CD4-positive, alpha-beta memory T cell (primary cell): Measurements from ENCODE around the gene MAPRE2. TPM values are rescaled to one million over a fixed set of nuclear protein-coding genes. Genes with fewer than 3 reads are reported as not detected.

ENCODE experiments used
- CTCF ChIA-PET: fragments of 350-600 bp; sonication (Branson Sonifier 250); formaldehyde crosslinking; loops from one replicate; lab custom pipeline; 2021; ENCODE audit warnings: inconsistent platforms; ENCODE audit not compliant: partially characterized antibody; lab: Charles Lee
- POLR2A ChIA-PET: fragments of 350-600 bp; sonication (Branson Sonifier 250); formaldehyde crosslinking; loops from one replicate; lab custom pipeline; 2021; ENCODE audit not compliant: partially characterized antibody; lab: Charles Lee
- DNase-seq, 5 donors: peaks; one replicate each; pipeline versions ENCODE4 v3.0.0 to v3.0.0-alpha.2; 2020 to 2022; ENCODE audit warnings: mixed read lengths in 1 of 5
- H3K27ac ChIP-seq: one replicate; pipeline ENCODE4 v1.7.0; 2013; ENCODE audit warnings: low read depth, low read length
- H3K27me3 ChIP-seq: 2 replicates; pipeline ENCODE4 v1.7.0; 2013; ENCODE audit warnings: mild to moderate bottlenecking, low read length, moderate library complexity; ENCODE audit not compliant: insufficient read depth
- H3K36me3 ChIP-seq: 2 replicates; pipeline ENCODE4 v1.7.0; 2013; ENCODE audit warnings: mild to moderate bottlenecking, low read length, moderate library complexity; ENCODE audit not compliant: insufficient read depth
- H3K4me1 ChIP-seq: 2 replicates; pipeline ENCODE4 v1.7.0; 2013; ENCODE audit warnings: mild to moderate bottlenecking, low read length, moderate library complexity; ENCODE audit not compliant: insufficient read depth
- H3K4me3 ChIP-seq, 2 donors: one replicate each; pipeline ENCODE4 v1.7.0; 2013; ENCODE audit warnings: low read length in 2 of 2, mild to moderate bottlenecking in 1 of 2
- H3K9me3 ChIP-seq, 2 donors: one replicate each; pipeline ENCODE4 v1.7.0; 2013; ENCODE audit warnings: low read length in 2 of 2, control low read depth in 1 of 2; ENCODE audit not compliant: control insufficient read depth in 1 of 2
- H3K27ac Mint-ChIP-seq, 7 donors: one replicate each; pipeline ENCODE4 v1.8.0; 2020 to 2021; ENCODE audit warnings: mixed read lengths in 7 of 7, mild to moderate bottlenecking in 6 of 7, inconsistent platforms in 3 of 7, moderate library complexity in 3 of 7
- H3K27me3 Mint-ChIP-seq, 2 donors: one replicate each; pipeline ENCODE4 v1.8.0; 2020 to 2021; ENCODE audit warnings: mixed read lengths in 2 of 2
- H3K36me3 Mint-ChIP-seq, 2 donors: one replicate each; pipeline ENCODE4 v1.8.0; 2020 to 2021; ENCODE audit warnings: mixed read lengths in 2 of 2, inconsistent platforms in 1 of 2, mild to moderate bottlenecking in 1 of 2
- H3K4me1 Mint-ChIP-seq, 4 donors: one replicate each; pipeline ENCODE4 v1.8.0; 2020 to 2021; ENCODE audit warnings: mixed read lengths in 4 of 4, mild to moderate bottlenecking in 1 of 4
- H3K4me3 Mint-ChIP-seq, 8 donors: one replicate each; pipeline ENCODE4 v1.8.0; 2020 to 2021; ENCODE audit warnings: mixed read lengths in 8 of 8, mild to moderate bottlenecking in 7 of 8, moderate library complexity in 6 of 8, inconsistent platforms in 3 of 8
- H3K9me3 Mint-ChIP-seq, 8 donors: one replicate each; pipeline ENCODE4 v1.8.0; 2020 to 2021; ENCODE audit warnings: mixed read lengths in 8 of 8, mild to moderate bottlenecking in 5 of 8, inconsistent platforms in 3 of 8, moderate library complexity in 1 of 8
- intact Hi-C: fragments of 100-400 bp; cut with micrococcal nuclease; formaldehyde crosslinking; loops from one replicate; pipeline ENCODE4 v1.15.1; 2023
- polyA plus RNA-seq, 2 donors: library from polyadenylated mRNA; unstranded; fragments of 300-500 nt; fragmentation: Illumina TruSeq; gene quantifications; one replicate each; pipeline ENCODE4 v1.2.3, GENCODE V29; 2021
- total RNA-seq, 2 experiments: library from RNA; stranded (reverse); gene quantifications; one replicate each; pipeline ENCODE4 v1.2.3, GENCODE V29; 2021

MAPRE2 gene
- total and polyA plus RNA-seq, 4 experiments from 2014 or later = 48.8 to 100 (median 60.3) TPM

DNA sequence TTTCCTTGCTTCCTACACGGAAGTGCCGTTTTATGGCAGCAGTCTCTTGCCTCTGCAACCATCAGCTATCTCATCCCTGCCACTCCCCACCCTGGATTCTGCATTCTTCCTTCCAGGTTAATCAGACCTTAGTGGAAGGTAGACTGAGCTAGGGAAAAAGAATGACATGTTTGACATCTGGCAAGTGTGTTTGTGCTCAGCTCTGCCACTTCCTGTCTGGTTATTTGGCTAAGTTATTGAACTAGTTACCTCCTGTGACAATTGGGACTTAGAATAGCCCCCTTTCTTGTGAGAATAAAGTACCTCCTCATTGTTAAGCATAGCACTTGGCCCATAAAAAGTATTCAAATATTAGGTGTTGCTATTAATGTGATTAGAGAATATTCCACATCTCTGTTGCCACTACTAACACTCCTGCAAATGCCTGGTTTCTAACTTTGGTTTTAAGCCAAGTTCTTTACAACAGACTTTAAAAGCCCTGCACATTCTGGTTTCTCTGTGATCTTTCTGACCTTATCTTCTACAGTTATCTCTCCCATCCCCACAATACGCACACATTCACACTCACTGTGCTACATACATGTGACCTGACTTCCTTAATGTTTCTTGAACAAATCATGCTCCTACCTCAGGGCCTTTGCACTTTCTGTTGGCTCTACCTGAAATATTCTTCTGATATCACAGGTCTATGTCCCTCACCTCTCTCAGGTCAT is 10.8 kb upstream of the MAPRE2 start:
- Histone ChIP-seq H3K27me3 (no peaks in the 10 kb centered on the region), H3K4me3 (peak overlapping the region; percentile 25 to 60), H3K9me3 (no peaks in the 10 kb centered on the region), H3K4me1 (peaks cover 36% of the 10 kb centered on the region), H3K27ac (peak overlapping the region; percentile 80), H3K36me3 (no peaks in the 10 kb centered on the region)
- intact Hi-C loops = loop anchor here (1.0 kb wide), 4 partner anchors 11 to 325 kb away; partner anchors contain the start of gene MAPRE2
- Mint-ChIP-seq H3K9me3 (peaks cover 0 to 1% (median 0%) of the 10 kb centered on the region in 8 donors), H3K36me3 (no peaks in the 10 kb centered on the region), H3K4me1 (peaks cover 34 to 45% (median 40%) of the 10 kb centered on the region in 4 donors), H3K4me3 (peak overlapping the region; percentile 81 to 94 (median 88)), H3K27ac (peak overlapping the region; percentile 84 to 99 (median 98)), H3K27me3 (no peaks in the 10 kb centered on the region)
- DNase-seq = peak; percentile 65 to 76 (median 72)
- POLR2A ChIA-PET = interaction anchor here (0.6 to 9.2 kb wide), 21 partner anchors 10 to 552 kb away, joined by 3 to 172 read pairs (median 4); partner anchors contain the start of genes INO80C, MAPRE2, ZNF24 and ZNF397
- CTCF ChIA-PET = interaction anchor here (0.7 to 9.5 kb wide), 18 partner anchors 11 to 356 kb away, joined by 3 to 128 read pairs (median 7); partner anchors contain the start of genes MAPRE2, ZNF24 and ZNF397

DNA sequence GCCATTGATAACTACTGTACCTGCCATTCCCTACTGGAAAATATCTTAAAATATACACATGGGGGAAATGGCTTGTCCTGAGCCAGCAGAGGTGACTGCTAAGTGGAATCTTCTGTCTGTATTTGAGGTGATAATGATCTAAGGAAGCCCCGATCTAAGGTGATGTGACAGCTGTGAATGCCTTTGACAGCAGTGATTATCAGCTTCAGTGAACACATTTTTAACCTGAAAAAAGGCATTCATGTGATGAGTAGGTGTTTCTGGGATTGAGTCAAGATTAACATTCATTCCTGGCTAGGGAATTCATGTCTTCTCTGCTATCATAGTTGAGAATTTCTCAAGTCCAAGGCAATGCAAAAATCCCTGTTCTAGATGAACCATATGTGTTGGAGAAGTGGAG is 9.1 kb upstream of the MAPRE2 start:
- peak overlapping the region; percentile 57 to 99 (median 88) for H3K27ac Mint-ChIP-seq
- no peaks in the 10 kb centered on the region for H3K36me3 Mint-ChIP-seq
- H3K4me3 ChIP-seq = no peak overlapping the region
- peaks cover 36% of the 10 kb centered on the region for H3K4me1 ChIP-seq
- H3K27me3 Mint-ChIP-seq = no peaks in the 10 kb centered on the region
- H3K9me3 Mint-ChIP-seq = peaks cover 0 to 2% (median 0%) of the 10 kb centered on the region in 8 donors
- no peak overlapping the region for H3K27ac ChIP-seq
- H3K9me3 ChIP-seq = no peaks in the 10 kb centered on the region
- intact Hi-C loops = no loop called here
- H3K4me3 Mint-ChIP-seq = peak overlapping the region in 1 of 8 donors; percentile 18
- H3K36me3 ChIP-seq = no peaks in the 10 kb centered on the region
- DNase-seq = no peak
- ChIA-PET POLR2A (interaction anchor here (9.2 kb wide), 1 partner anchor 9 kb away, joined by 172 read pairs; the partner anchor contains the start of gene MAPRE2), CTCF (interaction anchor here (1.2 kb wide), 1 partner anchor 9 kb away, joined by 4 read pairs; the partner anchor contains the start of gene MAPRE2)
- H3K27me3 ChIP-seq = no peaks in the 10 kb centered on the region
- H3K4me1 Mint-ChIP-seq = peaks cover 29 to 40% (median 36%) of the 10 kb centered on the region in 4 donors

DNA sequence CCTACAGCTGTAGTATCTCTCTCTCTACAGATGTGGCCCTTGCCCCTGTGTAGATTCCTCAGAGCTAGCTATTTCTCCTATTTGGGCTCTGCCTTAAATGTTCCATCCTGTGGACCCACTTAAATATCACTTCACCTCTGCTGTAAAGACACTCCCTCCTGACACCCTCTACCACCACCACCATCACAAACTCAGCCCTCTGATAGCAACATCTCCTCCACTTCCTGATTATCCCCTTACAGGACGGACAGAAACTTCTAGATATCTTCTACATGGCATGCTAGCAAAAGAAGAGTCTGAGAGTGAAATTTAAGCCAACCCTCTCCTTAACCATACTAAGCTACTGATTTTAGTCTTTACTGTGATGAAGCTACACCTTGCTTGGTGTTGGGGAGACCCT is 3.2 kb upstream of the MAPRE2 start:
- Histone ChIP-seq H3K4me3 (no peak overlapping the region), H3K27ac (no peak overlapping the region), H3K9me3 (no peaks in the 10 kb centered on the region), H3K4me1 (peaks cover 11% of the 10 kb centered on the region), H3K27me3 (no peaks in the 10 kb centered on the region), H3K36me3 (no peaks in the 10 kb centered on the region)
- intact Hi-C loops = no loop called here
- peaks cover 0 to 2% of the 10 kb centered on the region in 2 donors for H3K27me3 Mint-ChIP-seq
- peak overlapping the region; percentile 15 to 98 (median 78) for H3K27ac Mint-ChIP-seq
- DNase-seq = no peak
- ChIA-PET CTCF (interaction anchor here (1.4 kb wide), 1 partner anchor 12 kb away, joined by 6 read pairs; no protein-coding TSS in a partner anchor), POLR2A (no interaction called here)
- peaks cover 0 to 4% (median 0%) of the 10 kb centered on the region in 8 donors for H3K9me3 Mint-ChIP-seq
- peaks cover 0 to 22% of the 10 kb centered on the region in 2 donors for H3K36me3 Mint-ChIP-seq
- no peak overlapping the region for H3K4me3 Mint-ChIP-seq
- H3K4me1 Mint-ChIP-seq = peaks cover 11 to 28% (median 19%) of the 10 kb centered on the region in 4 donors

DNA sequence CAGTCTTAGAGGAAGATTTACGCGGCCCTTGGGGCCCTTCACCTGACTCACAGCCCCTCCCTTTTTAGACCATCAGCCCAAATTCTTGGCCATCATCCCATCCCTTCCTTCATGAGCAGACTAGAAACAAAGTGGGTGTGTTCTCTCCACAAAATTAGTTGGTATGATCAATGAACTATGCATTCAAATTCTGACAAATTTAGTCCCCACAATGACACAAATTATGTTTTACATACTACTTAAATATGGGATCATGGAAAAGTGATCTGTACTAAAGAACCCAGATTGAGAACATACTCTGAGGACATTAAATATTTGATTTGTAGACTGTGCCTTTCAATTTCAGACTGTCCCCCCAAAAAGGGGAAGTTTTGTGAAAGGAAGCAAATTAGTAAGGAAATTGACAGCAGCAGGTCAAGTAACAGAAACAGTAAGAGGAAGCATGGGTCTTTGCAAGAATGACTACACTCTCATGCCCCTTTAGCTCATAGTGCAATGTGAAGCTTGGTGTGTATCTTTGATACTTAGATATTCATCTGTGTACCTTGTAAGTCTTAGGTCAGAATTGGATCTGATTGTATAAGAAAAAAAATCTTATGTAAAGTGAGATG is 2.2 kb upstream of the MAPRE2 start:
- H3K4me3 Mint-ChIP-seq = peak overlapping the region in 3 of 8 donors; percentile 14 to 50 (median 18)
- Histone ChIP-seq H3K27me3 (no peaks in the 10 kb centered on the region), H3K36me3 (no peaks in the 10 kb centered on the region), H3K27ac (no peak overlapping the region), H3K4me3 (no peak overlapping the region), H3K4me1 (peaks cover 21% of the 10 kb centered on the region), H3K9me3 (no peaks in the 10 kb centered on the region)
- POLR2A ChIA-PET = interaction anchor here (4.2 kb wide), 1 partner anchor 10 kb away, joined by 172 read pairs; no protein-coding TSS in a partner anchor
- H3K27me3 Mint-ChIP-seq = peaks cover 0 to 2% of the 10 kb centered on the region in 2 donors
- CTCF ChIA-PET = interaction anchor here (1.0 to 3.9 kb wide), 4 partner anchors 11 to 34 kb away, joined by 3 to 105 read pairs (median 4); no protein-coding TSS in a partner anchor
- peak overlapping the region; percentile 32 to 98 (median 81) for H3K27ac Mint-ChIP-seq
- H3K36me3 Mint-ChIP-seq = peaks cover 0 to 22% of the 10 kb centered on the region in 2 donors
- peaks cover 0 to 4% (median 0%) of the 10 kb centered on the region in 8 donors for H3K9me3 Mint-ChIP-seq
- intact Hi-C loops = no loop called here
- peaks cover 18 to 38% (median 27%) of the 10 kb centered on the region in 4 donors for H3K4me1 Mint-ChIP-seq
- no peak for DNase-seq

DNA sequence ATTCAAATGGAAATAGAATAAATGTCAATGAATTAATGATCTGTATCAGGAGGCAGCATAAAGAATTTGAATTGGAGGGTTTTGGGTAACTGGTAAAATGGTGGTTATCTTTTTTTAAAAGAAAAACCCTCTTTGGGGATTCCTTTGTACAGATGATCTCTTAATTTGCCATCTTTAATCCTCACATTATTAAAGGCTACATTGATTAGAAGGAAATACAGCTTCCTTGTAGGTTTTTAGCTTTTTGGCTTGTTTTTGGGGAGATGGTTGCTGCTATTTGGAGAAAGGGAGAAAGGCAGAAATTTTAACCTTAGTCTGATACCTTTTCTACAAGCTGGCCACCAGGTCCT is 600 bp upstream of the MAPRE2 start:
- CTCF ChIA-PET = interaction anchor here (0.9 to 3.9 kb wide), 6 partner anchors 8 to 199 kb away, joined by 3 to 105 read pairs (median 8); no protein-coding TSS in a partner anchor

DNA sequence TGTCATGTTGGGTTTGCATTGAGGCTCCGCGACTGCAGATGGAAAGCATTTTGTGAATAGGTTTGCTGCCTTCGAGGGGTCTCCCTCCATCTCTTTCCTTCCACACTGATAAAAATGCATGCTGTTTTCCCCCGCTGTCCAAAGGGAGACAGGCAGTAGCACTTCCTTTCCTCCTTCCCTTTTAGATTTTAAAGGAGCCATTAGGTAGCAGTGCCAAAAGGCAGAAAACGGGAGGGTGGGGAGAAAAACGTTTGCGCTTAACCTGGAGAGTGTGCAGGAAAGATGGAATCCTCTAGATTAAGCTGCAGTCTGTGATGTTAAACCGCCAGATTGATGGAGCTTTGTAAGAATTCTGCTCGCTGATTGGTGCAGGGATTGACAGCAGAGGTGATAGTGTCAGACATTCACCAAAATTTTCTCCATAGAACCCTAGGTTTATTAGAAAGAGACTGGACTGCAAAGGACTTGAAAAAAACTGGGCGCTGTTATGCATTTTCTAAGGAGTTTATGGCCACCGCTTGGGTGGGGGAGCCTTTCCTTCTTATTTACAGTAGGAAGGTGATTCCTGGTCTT is 688 bp downstream of the MAPRE2 start:
- peaks cover 50% of the 10 kb centered on the region for H3K4me1 ChIP-seq
- peaks cover 0 to 2% of the 10 kb centered on the region in 2 donors for H3K27me3 Mint-ChIP-seq
- CTCF ChIA-PET = interaction anchor here (0.6 to 3.9 kb wide), 5 partner anchors 14 to 188 kb away, joined by 4 to 105 read pairs (median 11); no protein-coding TSS in a partner anchor
- H3K36me3 ChIP-seq = no peaks in the 10 kb centered on the region
- peak overlapping the region; percentile 91 to 99 (median 98) for H3K4me3 Mint-ChIP-seq
- peaks cover 41 to 67% (median 53%) of the 10 kb centered on the region in 4 donors for H3K4me1 Mint-ChIP-seq
- H3K27ac Mint-ChIP-seq = peak overlapping the region; percentile 93 to 100 (median 98)
- H3K27ac ChIP-seq = peak overlapping the region; percentile 94
- POLR2A ChIA-PET = interaction anchor here (0.7 to 4.2 kb wide), 18 partner anchors 8 to 930 kb away, joined by 3 to 172 read pairs (median 4); partner anchors contain the start of genes INO80C, RMP24, ZNF24 and ZNF397
- peak; percentile 24 to 56 (median 34) for DNase-seq
- H3K36me3 Mint-ChIP-seq = peaks cover 0 to 22% of the 10 kb centered on the region in 2 donors
- peak overlapping the region; percentile 73 to 98 for H3K4me3 ChIP-seq
- H3K27me3 ChIP-seq = no peaks in the 10 kb centered on the region
- peaks cover 0 to 4% (median 0%) of the 10 kb centered on the region in 8 donors for H3K9me3 Mint-ChIP-seq
- no peaks in the 10 kb centered on the region for H3K9me3 ChIP-seq
- intact Hi-C loops = loop anchor here (1.0 to 5.0 kb wide), 13 partner anchors 12 to 1085 kb away; partner anchors contain the start of genes ELP2, INO80C, RMP24 and RPRD1A

More for the DNA sequence above, 600 bp upstream of the MAPRE2 start:
- peaks cover 0 to 2% of the 10 kb centered on the region in 2 donors for H3K27me3 Mint-ChIP-seq
- H3K9me3 Mint-ChIP-seq = peaks cover 0 to 4% (median 0%) of the 10 kb centered on the region in 8 donors
- Histone ChIP-seq H3K4me1 (peaks cover 37% of the 10 kb centered on the region), H3K9me3 (no peaks in the 10 kb centered on the region), H3K27ac (peak overlapping the region; percentile 94), H3K36me3 (no peaks in the 10 kb centered on the region), H3K4me3 (peak overlapping the region in 1 of 2 donors; percentile 98), H3K27me3 (no peaks in the 10 kb centered on the region)
- POLR2A ChIA-PET = interaction anchor here (0.6 to 4.2 kb wide), 14 partner anchors 10 to 931 kb away, joined by 3 to 172 read pairs (median 5); partner anchors contain the start of genes INO80C, RMP24, ZNF396 and ZNF397
- peak overlapping the region; percentile 93 to 100 (median 98) for H3K27ac Mint-ChIP-seq
- peak overlapping the region; percentile 91 to 99 (median 98) for H3K4me3 Mint-ChIP-seq
- DNase-seq = no peak
- peaks cover 0 to 22% of the 10 kb centered on the region in 2 donors for H3K36me3 Mint-ChIP-seq
- peaks cover 30 to 54% (median 42%) of the 10 kb centered on the region in 4 donors for H3K4me1 Mint-ChIP-seq
- intact Hi-C loops = loop anchor here (2.0 to 5.0 kb wide), 6 partner anchors 14 to 1087 kb away; partner anchors contain the start of genes ELP2, INO80C, RMP24 and RPRD1A
